NCI-H510A treated with DMSO at 0.1 percent for 48 hours (cell line): Measurements from ENCODE around the gene MAGI1.
"Not testable (repeated sequence)": the region's sequence is repeated elsewhere in the genome, so short reads cannot be mapped to it uniquely, and the experiment has no call there.

Experiments
- DNase-seq: peaks from one replicate; lab custom pipeline; 2025; lab: John Stamatoyannopoulos, UW

MAGI1 gene

GRCh38 chr3:65623362-65623761 lies 415.4 kb downstream of the MAGI1 start:
- DNase-seq: no peak

GRCh38 chr3:65619888-65620287 lies 418.8 kb downstream of the MAGI1 start:
- no peak for DNase-seq

- no peak for DNase-seq
Observed at GRCh38 chr3:65619451-65619881, 419.3 kb downstream of the MAGI1 start.

GRCh38 chr3:65618599-65618998 lies 420.1 kb downstream of the MAGI1 start:
- no peak for DNase-seq

- no peak for DNase-seq
Observed at GRCh38 chr3:65617787-65618186, 420.9 kb downstream of the MAGI1 start.

- no peak for DNase-seq
Observed at GRCh38 chr3:65617209-65617608, 421.5 kb downstream of the MAGI1 start.

GRCh38 chr3:65616563-65616962 lies 422.2 kb downstream of the MAGI1 start:
- DNase-seq: no peak

- no peak for DNase-seq
Observed at GRCh38 chr3:65615329-65615728, 423.4 kb downstream of the MAGI1 start.

GRCh38 chr3:65614585-65614984 lies 424.1 kb downstream of the MAGI1 start:
- no peak for DNase-seq

- not testable (repeated sequence) for DNase-seq
Observed at GRCh38 chr3:65607965-65608460, 430.7 kb downstream of the MAGI1 start.

- no peak for DNase-seq
Observed at GRCh38 chr3:65607101-65607500, 431.6 kb downstream of the MAGI1 start.

- no peak for DNase-seq
Observed at GRCh38 chr3:65605876-65606432, 432.8 kb downstream of the MAGI1 start.

GRCh38 chr3:65604863-65605526 lies 433.7 kb downstream of the MAGI1 start:
- no peak for DNase-seq

GRCh38 chr3:65603631-65604030 lies 435.1 kb downstream of the MAGI1 start:
- DNase-seq: no peak

- DNase-seq: no peak
Observed at GRCh38 chr3:65600888-65601287, 437.8 kb downstream of the MAGI1 start.

GRCh38 chr3:65597952-65598413 lies 440.7 kb downstream of the MAGI1 start:
- no peak for DNase-seq

- DNase-seq: peak; percentile 30
Observed at GRCh38 chr3:65597226-65597951, 441.3 kb downstream of the MAGI1 start.

- DNase-seq: no peak
Observed at GRCh38 chr3:65596571-65597225, 442.0 kb downstream of the MAGI1 start.

GRCh38 chr3:65596029-65596300 lies 442.8 kb downstream of the MAGI1 start:
- no peak for DNase-seq

- DNase-seq: no peak
Observed at GRCh38 chr3:65595222-65596028, 443.3 kb downstream of the MAGI1 start.

- DNase-seq: no peak
Observed at GRCh38 chr3:65593780-65594752, 444.7 kb downstream of the MAGI1 start.
